ENCODE data around the gene SCIMP. TPM values are rescaled to one million over a fixed set of nuclear protein-coding genes. Genes with fewer than 3 reads are reported as not detected.
A peak's percentile ranks its signal among the peaks of the same experiment; 100 is the strongest.
"Not testable (repeated sequence)": the region's sequence is repeated elsewhere in the genome, so short reads cannot be mapped to it uniquely, and the experiment has no call there.

SCIMP gene
- total RNA-seq, 1 donor from 2014 or later = not detected

GRCh38 chr17:5248821-5249479 lies 14.3 kb upstream of the SCIMP start:
- Mint-ChIP-seq H3K36me3 (ENCODE audit: low read depth, unreplicated experiment) (no peaks in the 10 kb centered on the region), H3K27me3 (ENCODE audit: unreplicated experiment) (peaks cover 4% of the 10 kb centered on the region), H3K4me3 (ENCODE audit: unreplicated experiment) (no peak overlapping the region), H3K27ac (ENCODE audit: unreplicated experiment) (peak overlapping the region; percentile 42), H3K4me1 (ENCODE audit: unreplicated experiment) (peaks cover 22% of the 10 kb centered on the region), H3K9me3 (ENCODE audit: unreplicated experiment) (no peaks in the 10 kb centered on the region)
- no peak for TF ChIP-seq CTCF (IDR thresholded peaks at IDR 0.05; ENCODE audit: unreplicated experiment)
- no peak for DNase-seq (ENCODE audit: low spot score)

GRCh38 chr17:5247621-5248020 lies 13.0 kb upstream of the SCIMP start:
- Mint-ChIP-seq H3K4me1 (ENCODE audit: unreplicated experiment) (peaks cover 31% of the 10 kb centered on the region), H3K27me3 (ENCODE audit: unreplicated experiment) (peaks cover 5% of the 10 kb centered on the region), H3K27ac (ENCODE audit: unreplicated experiment) (peak overlapping the region; percentile 98), H3K36me3 (ENCODE audit: low read depth, unreplicated experiment) (no peaks in the 10 kb centered on the region), H3K9me3 (ENCODE audit: unreplicated experiment) (no peaks in the 10 kb centered on the region), H3K4me3 (ENCODE audit: unreplicated experiment) (no peak overlapping the region)
- TF ChIP-seq CTCF (IDR thresholded peaks at IDR 0.05; ENCODE audit: unreplicated experiment) = no peak
- DNase-seq (ENCODE audit: low spot score) = no peak

- Mint-ChIP-seq H3K36me3 (ENCODE audit: low read depth, unreplicated experiment) (no peaks in the 10 kb centered on the region), H3K27me3 (ENCODE audit: unreplicated experiment) (peaks cover 5% of the 10 kb centered on the region), H3K4me3 (ENCODE audit: unreplicated experiment) (peak overlapping the region; percentile 49), H3K27ac (ENCODE audit: unreplicated experiment) (peak overlapping the region; percentile 95), H3K4me1 (ENCODE audit: unreplicated experiment) (peaks cover 25% of the 10 kb centered on the region), H3K9me3 (ENCODE audit: unreplicated experiment) (no peaks in the 10 kb centered on the region)
- no peak for TF ChIP-seq CTCF (IDR thresholded peaks at IDR 0.05; ENCODE audit: unreplicated experiment)
- no peak for DNase-seq (ENCODE audit: low spot score)
Observed at GRCh38 chr17:5241861-5242671, 7.4 kb upstream of the SCIMP start.

- DNase-seq (ENCODE audit: low spot score); H3K27me3 Mint-ChIP-seq (ENCODE audit: unreplicated experiment); H3K4me3 Mint-ChIP-seq (ENCODE audit: unreplicated experiment); H3K36me3 Mint-ChIP-seq (ENCODE audit: low read depth, unreplicated experiment); H3K9me3 Mint-ChIP-seq (ENCODE audit: unreplicated experiment); H3K27ac Mint-ChIP-seq (ENCODE audit: unreplicated experiment): not testable (repeated sequence)
- peaks cover 18% of the 10 kb centered on the region for H3K4me1 Mint-ChIP-seq (ENCODE audit: unreplicated experiment)
Observed at GRCh38 chr17:5239769-5240168, 5.1 kb upstream of the SCIMP start.

- H3K4me1 Mint-ChIP-seq (ENCODE audit: unreplicated experiment) = peaks cover 12% of the 10 kb centered on the region
- H3K27ac Mint-ChIP-seq (ENCODE audit: unreplicated experiment) = no peak overlapping the region
- H3K27me3 Mint-ChIP-seq (ENCODE audit: unreplicated experiment) = no peaks in the 10 kb centered on the region
- H3K4me3 Mint-ChIP-seq (ENCODE audit: unreplicated experiment) = no peak overlapping the region
- peaks cover 6% of the 10 kb centered on the region for H3K36me3 Mint-ChIP-seq (ENCODE audit: low read depth, unreplicated experiment)
- DNase-seq (ENCODE audit: low spot score) = no peak
- TF ChIP-seq CTCF (IDR thresholded peaks at IDR 0.05; ENCODE audit: unreplicated experiment) = no peak
- no peaks in the 10 kb centered on the region for H3K9me3 Mint-ChIP-seq (ENCODE audit: unreplicated experiment)
Observed at GRCh38 chr17:5238333-5238732, 3.7 kb upstream of the SCIMP start.
